Measurements from ENCODE around the gene UPF2. TPM values are rescaled to one million over a fixed set of nuclear protein-coding genes. Genes with fewer than 3 reads are reported as not detected.

Gene UPF2
- polyA plus RNA-seq, 1 donor from 2014 or later, result 14.3 TPM

- Histone ChIP-seq H3K27me3 (ENCODE audit: insufficient read depth, low read depth, low read length) (no peaks in the 10 kb centered on the region), H4K20me1 (ENCODE audit: insufficient read depth) (no peaks in the 10 kb centered on the region), H3K4me3 (ENCODE audit: low read length) (no peak overlapping the region), H3K4me2 (ENCODE audit: low read length) (no peak overlapping the region), H3K27ac (ENCODE audit: low read length) (no peak overlapping the region), H3K36me3 (ENCODE audit: insufficient read depth, low read length) (peaks cover 6% of the 10 kb centered on the region), H3F3A (ENCODE audit: insufficient read depth, low read length, poor library complexity, severe bottlenecking) (no peaks in the 10 kb centered on the region), H2AFZ (ENCODE audit: low read depth, low read length) (no peak overlapping the region), H3K79me2 (replicated peaks; ENCODE audit: insufficient read depth, low read length) (no peaks in the 10 kb centered on the region), H3K9ac (ENCODE audit: low read length) (no peak overlapping the region), H3K9me3 (ENCODE audit: low read length) (no peaks in the 10 kb centered on the region), H3K9me2 (ENCODE audit: insufficient read depth, low read length) (no peaks in the 10 kb centered on the region)
- TF ChIP-seq EP300 (conservative IDR thresholded peaks at IDR 0.05; ENCODE audit: poor library complexity, severe bottlenecking), result no peak
- no peak for TF ChIP-seq TAF1 (IDR thresholded peaks at IDR 0.05; ENCODE audit: low read depth)
- no peak for TF ChIP-seq SMC3 (conservative IDR thresholded peaks at IDR 0.05; ENCODE audit: poor library complexity)
- TF ChIP-seq MXI1 (conservative IDR thresholded peaks at IDR 0.05; ENCODE audit: poor library complexity, severe bottlenecking), result no peak
- TF ChIP-seq, protein P1, sequence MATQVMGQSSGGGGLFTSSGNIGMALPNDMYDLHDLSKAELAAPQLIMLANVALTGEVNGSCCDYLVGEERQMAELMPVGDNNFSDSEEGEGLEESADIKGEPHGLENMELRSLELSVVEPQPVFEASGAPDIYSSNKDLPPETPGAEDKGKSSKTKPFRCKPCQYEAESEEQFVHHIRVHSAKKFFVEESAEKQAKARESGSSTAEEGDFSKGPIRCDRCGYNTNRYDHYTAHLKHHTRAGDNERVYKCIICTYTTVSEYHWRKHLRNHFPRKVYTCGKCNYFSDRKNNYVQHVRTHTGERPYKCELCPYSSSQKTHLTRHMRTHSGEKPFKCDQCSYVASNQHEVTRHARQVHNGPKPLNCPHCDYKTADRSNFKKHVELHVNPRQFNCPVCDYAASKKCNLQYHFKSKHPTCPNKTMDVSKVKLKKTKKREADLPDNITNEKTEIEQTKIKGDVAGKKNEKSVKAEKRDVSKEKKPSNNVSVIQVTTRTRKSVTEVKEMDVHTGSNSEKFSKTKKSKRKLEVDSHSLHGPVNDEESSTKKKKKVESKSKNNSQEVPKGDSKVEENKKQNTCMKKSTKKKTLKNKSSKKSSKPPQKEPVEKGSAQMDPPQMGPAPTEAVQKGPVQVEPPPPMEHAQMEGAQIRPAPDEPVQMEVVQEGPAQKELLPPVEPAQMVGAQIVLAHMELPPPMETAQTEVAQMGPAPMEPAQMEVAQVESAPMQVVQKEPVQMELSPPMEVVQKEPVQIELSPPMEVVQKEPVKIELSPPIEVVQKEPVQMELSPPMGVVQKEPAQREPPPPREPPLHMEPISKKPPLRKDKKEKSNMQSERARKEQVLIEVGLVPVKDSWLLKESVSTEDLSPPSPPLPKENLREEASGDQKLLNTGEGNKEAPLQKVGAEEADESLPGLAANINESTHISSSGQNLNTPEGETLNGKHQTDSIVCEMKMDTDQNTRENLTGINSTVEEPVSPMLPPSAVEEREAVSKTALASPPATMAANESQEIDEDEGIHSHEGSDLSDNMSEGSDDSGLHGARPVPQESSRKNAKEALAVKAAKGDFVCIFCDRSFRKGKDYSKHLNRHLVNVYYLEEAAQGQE (IDR thresholded peaks at IDR 0.05; ENCODE audit: borderline replicate concordance), result no peak
- TF ChIP-seq EZH2 (IDR thresholded peaks at IDR 0.05; ENCODE audit: borderline replicate concordance, insufficient read depth, low read length, poor library complexity, severe bottlenecking), result no peak
- TF ChIP-seq, protein P2, sequence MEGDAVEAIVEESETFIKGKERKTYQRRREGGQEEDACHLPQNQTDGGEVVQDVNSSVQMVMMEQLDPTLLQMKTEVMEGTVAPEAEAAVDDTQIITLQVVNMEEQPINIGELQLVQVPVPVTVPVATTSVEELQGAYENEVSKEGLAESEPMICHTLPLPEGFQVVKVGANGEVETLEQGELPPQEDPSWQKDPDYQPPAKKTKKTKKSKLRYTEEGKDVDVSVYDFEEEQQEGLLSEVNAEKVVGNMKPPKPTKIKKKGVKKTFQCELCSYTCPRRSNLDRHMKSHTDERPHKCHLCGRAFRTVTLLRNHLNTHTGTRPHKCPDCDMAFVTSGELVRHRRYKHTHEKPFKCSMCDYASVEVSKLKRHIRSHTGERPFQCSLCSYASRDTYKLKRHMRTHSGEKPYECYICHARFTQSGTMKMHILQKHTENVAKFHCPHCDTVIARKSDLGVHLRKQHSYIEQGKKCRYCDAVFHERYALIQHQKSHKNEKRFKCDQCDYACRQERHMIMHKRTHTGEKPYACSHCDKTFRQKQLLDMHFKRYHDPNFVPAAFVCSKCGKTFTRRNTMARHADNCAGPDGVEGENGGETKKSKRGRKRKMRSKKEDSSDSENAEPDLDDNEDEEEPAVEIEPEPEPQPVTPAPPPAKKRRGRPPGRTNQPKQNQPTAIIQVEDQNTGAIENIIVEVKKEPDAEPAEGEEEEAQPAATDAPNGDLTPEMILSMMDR (IDR thresholded peaks at IDR 0.05; ENCODE audit: poor library complexity, severe bottlenecking), result no peak
- TF ChIP-seq RAD21 (conservative IDR thresholded peaks at IDR 0.05), result no peak
- no peak for TF ChIP-seq POLR2AphosphoS5 (IDR thresholded peaks at IDR 0.05)
Measured at GRCh38 chr10:11934262-11934661, 108.3 kb downstream of the UPF2 start.

GRCh38 chr10:11933577-11934223, 108.9 kb downstream of the UPF2 start:
- Histone ChIP-seq H3K36me3 (ENCODE audit: insufficient read depth, low read length) (peaks cover 7% of the 10 kb centered on the region), H4K20me1 (ENCODE audit: insufficient read depth) (no peaks in the 10 kb centered on the region), H2AFZ (ENCODE audit: low read depth, low read length) (no peak overlapping the region), H3K9ac (ENCODE audit: low read length) (no peak overlapping the region), H3K9me3 (ENCODE audit: low read length) (no peaks in the 10 kb centered on the region), H3F3A (ENCODE audit: insufficient read depth, low read length, poor library complexity, severe bottlenecking) (no peaks in the 10 kb centered on the region), H3K27me3 (ENCODE audit: insufficient read depth, low read depth, low read length) (no peaks in the 10 kb centered on the region), H3K4me3 (ENCODE audit: low read length) (no peak overlapping the region), H3K4me2 (ENCODE audit: low read length) (no peak overlapping the region), H3K79me2 (replicated peaks; ENCODE audit: insufficient read depth, low read length) (no peaks in the 10 kb centered on the region), H3K9me2 (ENCODE audit: insufficient read depth, low read length) (no peaks in the 10 kb centered on the region), H3K27ac (ENCODE audit: low read length) (no peak overlapping the region)
- TF ChIP-seq EP300 (conservative IDR thresholded peaks at IDR 0.05; ENCODE audit: poor library complexity, severe bottlenecking) (no peak), TAF1 (IDR thresholded peaks at IDR 0.05; ENCODE audit: low read depth) (no peak), SMC3 (conservative IDR thresholded peaks at IDR 0.05; ENCODE audit: poor library complexity) (no peak), RAD21 (conservative IDR thresholded peaks at IDR 0.05) (no peak), POLR2AphosphoS5 (IDR thresholded peaks at IDR 0.05) (no peak), MXI1 (conservative IDR thresholded peaks at IDR 0.05; ENCODE audit: poor library complexity, severe bottlenecking) (no peak), EZH2 (IDR thresholded peaks at IDR 0.05; ENCODE audit: borderline replicate concordance, insufficient read depth, low read length, poor library complexity, severe bottlenecking) (no peak)
- TF ChIP-seq, protein P2 (IDR thresholded peaks at IDR 0.05; ENCODE audit: poor library complexity, severe bottlenecking), result no peak
- TF ChIP-seq, protein P1 (IDR thresholded peaks at IDR 0.05; ENCODE audit: borderline replicate concordance), result no peak
